HEK293T (cell line): ENCODE measurements around the gene RNF114.
A peak's percentile ranks its signal among the peaks of the same experiment; 100 is the strongest.

Experiments used
- CTCF ChIA-PET: fragments of 350-600 bp; formaldehyde crosslinking; extraction: SDS; loops from one replicate; lab custom pipeline; 2021; ENCODE audit warnings: antibody characterized with exemption, inconsistent platforms; lab: Yijun Ruan, JAX
- POLR2A ChIA-PET: fragments of 350-600 bp; formaldehyde crosslinking; extraction: SDS; loops from one replicate; lab custom pipeline; 2020; ENCODE audit warnings: antibody characterized with exemption, inconsistent platforms; lab: Yijun Ruan, JAX
- DNase-seq: peaks from one replicate; pipeline ENCODE4 v3.0.0; 2012; ENCODE audit warnings: mixed read lengths; ENCODE audit errors: extremely low spot score
- ARNT ChIP-seq: fragments of 450-650 bp; IDR thresholded peaks from 2 replicates; pipeline ENCODE4 v1.6.1; 2017; ENCODE audit warnings: mild to moderate bottlenecking
- BHLHE40 ChIP-seq: fragments of 450-650 bp; IDR thresholded peaks from 2 replicates; pipeline ENCODE4 v1.6.1; 2016; ENCODE audit warnings: mild to moderate bottlenecking, moderate library complexity, borderline replicate concordance
- CTBP1 ChIP-seq: fragments of 450-650 bp; IDR thresholded peaks from 2 replicates; pipeline ENCODE4 v1.6.1; 2016; ENCODE audit warnings: borderline replicate concordance
- ELF4 ChIP-seq: fragments of 450-650 bp; IDR thresholded peaks from 2 replicates; pipeline ENCODE4 v1.6.1; 2017; ENCODE audit warnings: antibody characterized with exemption
- FOXA1 ChIP-seq: fragments of 450-650 bp; IDR thresholded peaks from 2 replicates; pipeline ENCODE4 v1.6.1; 2016; ENCODE audit warnings: mild to moderate bottlenecking
- FOXK2 ChIP-seq: fragments of 450-650 bp; IDR thresholded peaks from 2 replicates; pipeline ENCODE4 v1.6.1; 2016; ENCODE audit warnings: mild to moderate bottlenecking
- FOXM1 ChIP-seq: fragments of 450-650 bp; IDR thresholded peaks from 2 replicates; pipeline ENCODE4 v1.6.1; 2017; ENCODE audit warnings: mild to moderate bottlenecking, borderline replicate concordance
- HDGF ChIP-seq: fragments of 450-650 bp; IDR thresholded peaks from 2 replicates; pipeline ENCODE4 v1.6.1; 2017; ENCODE audit warnings: antibody characterized with exemption, borderline replicate concordance
- L3MBTL2 ChIP-seq: fragments of 450-650 bp; conservative IDR thresholded peaks from 2 replicates; pipeline ENCODE4 v1.6.1; 2016; ENCODE audit warnings: mild to moderate bottlenecking
- LEF1 ChIP-seq: fragments of 450-650 bp; IDR thresholded peaks from 2 replicates; pipeline ENCODE4 v1.6.1; 2017; ENCODE audit warnings: mild to moderate bottlenecking, borderline replicate concordance
- NFRKB ChIP-seq: fragments of 450-650 bp; IDR thresholded peaks from 2 replicates; pipeline ENCODE4 v1.6.1; 2016; ENCODE audit warnings: mild to moderate bottlenecking, moderate library complexity
- PKNOX1 ChIP-seq: fragments of 450-650 bp; IDR thresholded peaks from 2 replicates; pipeline ENCODE4 v1.6.1; 2016
- SP1 ChIP-seq: fragments of 450-650 bp; IDR thresholded peaks from 2 replicates; pipeline ENCODE4 v1.6.1; 2017
- SUZ12 ChIP-seq: fragments of 450-650 bp; IDR thresholded peaks from 2 replicates; pipeline ENCODE4 v1.6.1; 2016; ENCODE audit warnings: mild to moderate bottlenecking
- TARDBP ChIP-seq: fragments of 450-650 bp; IDR thresholded peaks from 2 replicates; pipeline ENCODE4 v1.6.1; 2016
- ZNF384 ChIP-seq: fragments of 450-650 bp; IDR thresholded peaks from 2 replicates; pipeline ENCODE4 v1.6.1; 2016

Gene RNF114

GRCh38 chr20:49936153-49937026, at the start of gene RNF114:
Gene RNF114 (plus strand): TSS chr20:49936397. CDS start chr20:49936413, 16 bp downstream.
- CTCF ChIA-PET, result no interaction called here
- DNase-seq, result peak; percentile 98
- POLR2A ChIA-PET, result interaction anchor here (0.8 to 1.4 kb wide), 4 partner anchors 9 to 40 kb away, joined by 3 read pairs; no protein-coding TSS in a partner anchor
- no peak for TF ChIP-seq LEF1
- TF ChIP-seq FOXA1, result no peak
- TF ChIP-seq NFRKB, result no peak
- TF ChIP-seq ELF4, result no peak
- no peak for TF ChIP-seq FOXK2
- TF ChIP-seq ZNF384, result no peak
- no peak; the same call in 1 of the 2 replicates for TF ChIP-seq L3MBTL2
- peak; percentile 63 for TF ChIP-seq PKNOX1

GRCh38 chr20:49886571-49887213, 49.5 kb upstream of the RNF114 start:
- no peak for TF ChIP-seq ZNF384
- no peak for TF ChIP-seq ELF4
- no peak for TF ChIP-seq HDGF
- no peak for TF ChIP-seq LEF1
- TF ChIP-seq BHLHE40, result no peak
- TF ChIP-seq ARNT, result no peak
- CTCF ChIA-PET, result interaction anchor here (1.0 to 2.6 kb wide), 4 partner anchors 13 to 345 kb away, joined by 4 to 7 read pairs (median 6); no protein-coding TSS in a partner anchor
- POLR2A ChIA-PET, result no interaction called here

GRCh38 chr20:49887251-49888211, 48.7 kb upstream of the RNF114 start:
- TF ChIP-seq LEF1, result no peak
- no peak for TF ChIP-seq ARNT
- no peak for TF ChIP-seq CTBP1
- no peak for TF ChIP-seq FOXM1
- no peak for TF ChIP-seq ELF4
- no peak for TF ChIP-seq PKNOX1
- TF ChIP-seq L3MBTL2, result no peak
- no peak for TF ChIP-seq FOXK2
- no peak for TF ChIP-seq NFRKB
- TF ChIP-seq ZNF384, result no peak
- no peak for TF ChIP-seq HDGF
- no peak for TF ChIP-seq SUZ12
- TF ChIP-seq BHLHE40, result no peak
- no peak for TF ChIP-seq TARDBP
- ChIA-PET POLR2A (no interaction called here), CTCF (interaction anchor here (0.7 to 2.6 kb wide), 7 partner anchors 12 to 345 kb away, joined by 3 to 7 read pairs (median 4); no protein-coding TSS in a partner anchor)
- DNase-seq, result no peak

More at GRCh38 chr20:49886571-49887213, 49.5 kb upstream of the RNF114 start:
- no peak for DNase-seq

- TF ChIP-seq FOXA1 (no peak), L3MBTL2 (no peak), ZNF384 (no peak), PKNOX1 (no peak), ARNT (no peak), CTBP1 (no peak), SP1 (no peak), FOXK2 (no peak), ELF4 (no peak), BHLHE40 (no peak), LEF1 (no peak), FOXM1 (no peak), TARDBP (no peak), NFRKB (no peak), SUZ12 (no peak)
- ChIA-PET POLR2A (no interaction called here), CTCF (interaction anchor here (0.7 to 2.6 kb wide), 6 partner anchors 12 to 346 kb away, joined by 3 to 7 read pairs (median 4); no protein-coding TSS in a partner anchor)
- peak; percentile 78 for DNase-seq
These were observed 47.8 kb upstream of the RNF114 start for GRCh38 chr20:49888212-49889000.
